Measurements from ENCODE around the gene DDX55.

The DDX55 gene

DNA sequence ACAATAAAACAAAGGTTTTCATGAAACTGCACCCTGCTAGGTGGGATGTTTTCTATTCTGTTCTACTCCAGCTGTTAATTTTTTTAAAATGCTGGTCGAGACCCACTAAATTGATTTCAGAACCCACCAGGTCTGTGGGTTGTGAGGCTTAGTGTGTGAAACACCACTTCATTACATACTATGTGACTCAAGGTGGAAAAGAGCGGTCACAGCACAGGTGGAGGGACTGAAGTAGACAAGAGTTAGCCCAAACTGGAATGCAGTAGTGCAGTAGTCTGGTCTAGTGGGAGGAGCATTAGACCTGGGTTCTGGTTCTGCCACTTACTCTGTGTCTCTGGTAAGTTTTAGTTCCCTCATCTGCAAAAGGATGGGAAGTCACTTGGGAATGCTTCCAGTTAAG is 12.2 kb downstream of the DDX55 start:
- TF ChIP-seq, protein P1, sequence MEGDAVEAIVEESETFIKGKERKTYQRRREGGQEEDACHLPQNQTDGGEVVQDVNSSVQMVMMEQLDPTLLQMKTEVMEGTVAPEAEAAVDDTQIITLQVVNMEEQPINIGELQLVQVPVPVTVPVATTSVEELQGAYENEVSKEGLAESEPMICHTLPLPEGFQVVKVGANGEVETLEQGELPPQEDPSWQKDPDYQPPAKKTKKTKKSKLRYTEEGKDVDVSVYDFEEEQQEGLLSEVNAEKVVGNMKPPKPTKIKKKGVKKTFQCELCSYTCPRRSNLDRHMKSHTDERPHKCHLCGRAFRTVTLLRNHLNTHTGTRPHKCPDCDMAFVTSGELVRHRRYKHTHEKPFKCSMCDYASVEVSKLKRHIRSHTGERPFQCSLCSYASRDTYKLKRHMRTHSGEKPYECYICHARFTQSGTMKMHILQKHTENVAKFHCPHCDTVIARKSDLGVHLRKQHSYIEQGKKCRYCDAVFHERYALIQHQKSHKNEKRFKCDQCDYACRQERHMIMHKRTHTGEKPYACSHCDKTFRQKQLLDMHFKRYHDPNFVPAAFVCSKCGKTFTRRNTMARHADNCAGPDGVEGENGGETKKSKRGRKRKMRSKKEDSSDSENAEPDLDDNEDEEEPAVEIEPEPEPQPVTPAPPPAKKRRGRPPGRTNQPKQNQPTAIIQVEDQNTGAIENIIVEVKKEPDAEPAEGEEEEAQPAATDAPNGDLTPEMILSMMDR (IDR thresholded peaks at IDR 0.05; ENCODE audit: insufficient read depth, low read length, poor library complexity, severe bottlenecking): no peak
- TF ChIP-seq EZH2phosphoT487 (conservative IDR thresholded peaks at IDR 0.05; ENCODE audit: low read length): no peak
- H3K79me2 ChIP-seq (ENCODE audit: insufficient read depth, low read length): peaks cover 8% of the 10 kb centered on the region; the same call in 1 of the 2 replicates
- H2AFZ ChIP-seq (ENCODE audit: low read depth, low read length, severe bottlenecking): no peak overlapping the region
- H3K9me3 ChIP-seq (ENCODE audit: insufficient read depth, low read length): no peaks in the 10 kb centered on the region
- H3K9ac ChIP-seq (ENCODE audit: low read length): no peak overlapping the region
- H3K9me2 ChIP-seq (replicated peaks; ENCODE audit: insufficient read depth, low read length): no peaks in the 10 kb centered on the region
- no peak overlapping the region for H3K4me2 ChIP-seq (ENCODE audit: low read depth, low read length, poor library complexity, severe bottlenecking)
- H3K27ac ChIP-seq (ENCODE audit: low read depth, low read length): no peak overlapping the region
- H3K36me3 ChIP-seq (ENCODE audit: low read length): peaks cover 52% of the 10 kb centered on the region
- no peaks in the 10 kb centered on the region for H4K20me1 ChIP-seq (ENCODE audit: low read depth, low read length)
- peaks cover 13% of the 10 kb centered on the region; the same call in 1 of the 2 replicates for H3F3A ChIP-seq (ENCODE audit: insufficient read depth)
- H3K4me3 ChIP-seq (ENCODE audit: insufficient read depth, low read length, poor library complexity, severe bottlenecking): no peak overlapping the region
- no peaks in the 10 kb centered on the region for H3K27me3 ChIP-seq (ENCODE audit: low read length)

DNA sequence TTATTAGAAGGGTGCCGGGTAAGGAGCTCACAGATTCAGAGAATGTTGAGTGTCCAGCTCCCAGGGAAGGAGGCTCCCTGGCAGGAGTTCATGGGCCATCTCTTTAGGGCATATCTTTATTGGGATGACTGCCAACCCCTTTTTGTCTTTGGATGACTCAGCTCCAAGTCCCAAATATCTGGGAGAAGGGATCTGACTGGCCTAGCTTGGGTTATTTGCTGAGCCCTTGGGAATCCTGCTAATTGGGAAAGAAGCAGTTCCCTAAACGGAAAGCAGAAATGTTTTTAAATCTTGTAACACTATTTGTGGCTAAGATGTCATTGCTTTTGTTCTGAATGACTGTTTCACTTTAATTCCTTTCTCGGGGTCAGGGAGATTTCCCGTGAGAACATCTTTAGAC is 12.6 kb downstream of the DDX55 start:
- H3K79me2 ChIP-seq (ENCODE audit: insufficient read depth, low read length): peaks cover 8% of the 10 kb centered on the region; the same call in 1 of the 2 replicates
- no peaks in the 10 kb centered on the region for H3K27me3 ChIP-seq (ENCODE audit: low read length)
- peaks cover 53% of the 10 kb centered on the region for H3K36me3 ChIP-seq (ENCODE audit: low read length)
- H3K9me3 ChIP-seq (ENCODE audit: insufficient read depth, low read length): no peaks in the 10 kb centered on the region
- no peak overlapping the region for H3K27ac ChIP-seq (ENCODE audit: low read depth, low read length)
- H3K4me3 ChIP-seq (ENCODE audit: insufficient read depth, low read length, poor library complexity, severe bottlenecking): no peak overlapping the region
- no peaks in the 10 kb centered on the region for H4K20me1 ChIP-seq (ENCODE audit: low read depth, low read length)
- no peak for TF ChIP-seq EZH2phosphoT487 (conservative IDR thresholded peaks at IDR 0.05; ENCODE audit: low read length)
- TF ChIP-seq, protein P1 (IDR thresholded peaks at IDR 0.05; ENCODE audit: insufficient read depth, low read length, poor library complexity, severe bottlenecking): no peak
- no peaks in the 10 kb centered on the region for H3K9me2 ChIP-seq (replicated peaks; ENCODE audit: insufficient read depth, low read length)
- no peak overlapping the region for H3K4me2 ChIP-seq (ENCODE audit: low read depth, low read length, poor library complexity, severe bottlenecking)
- H2AFZ ChIP-seq (ENCODE audit: low read depth, low read length, severe bottlenecking): no peak overlapping the region
- no peak overlapping the region for H3K9ac ChIP-seq (ENCODE audit: low read length)
- peaks cover 16% of the 10 kb centered on the region; the same call in 1 of the 2 replicates for H3F3A ChIP-seq (ENCODE audit: insufficient read depth)

DNA sequence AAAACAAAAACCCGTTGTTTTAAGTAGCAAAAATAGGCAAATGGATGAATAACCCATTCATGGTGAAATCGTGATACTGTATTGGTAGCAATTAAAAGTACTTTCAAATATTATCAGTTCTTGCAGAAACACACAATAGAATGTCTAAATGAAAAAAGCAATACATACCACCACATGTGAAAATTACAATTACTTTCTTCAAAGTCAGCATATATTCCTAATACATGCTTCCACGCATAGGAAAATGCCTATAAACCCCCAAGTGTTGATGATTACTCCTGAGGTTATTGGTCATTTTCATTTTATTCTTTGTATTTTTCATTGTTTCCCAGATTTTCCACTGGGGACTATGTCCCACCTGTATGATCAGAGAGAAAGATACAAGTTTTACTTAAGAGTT is 15.2 kb downstream of the DDX55 start:
- Histone ChIP-seq H2AFZ (ENCODE audit: low read depth, low read length, severe bottlenecking) (no peak overlapping the region), H3K9ac (ENCODE audit: low read length) (no peak overlapping the region), H3K9me3 (ENCODE audit: insufficient read depth, low read length) (no peaks in the 10 kb centered on the region), H3K27ac (ENCODE audit: low read depth, low read length) (no peak overlapping the region), H3K4me3 (ENCODE audit: insufficient read depth, low read length, poor library complexity, severe bottlenecking) (no peak overlapping the region), H4K20me1 (ENCODE audit: low read depth, low read length) (no peaks in the 10 kb centered on the region), H3F3A (ENCODE audit: insufficient read depth) (peaks cover 37% of the 10 kb centered on the region), H3K9me2 (replicated peaks; ENCODE audit: insufficient read depth, low read length) (no peaks in the 10 kb centered on the region), H3K4me2 (ENCODE audit: low read depth, low read length, poor library complexity, severe bottlenecking) (no peak overlapping the region), H3K27me3 (ENCODE audit: low read length) (no peaks in the 10 kb centered on the region), H3K79me2 (ENCODE audit: insufficient read depth, low read length) (peaks cover 3% of the 10 kb centered on the region; the same call in 1 of the 2 replicates), H3K36me3 (ENCODE audit: low read length) (peaks cover 57% of the 10 kb centered on the region)
- TF ChIP-seq, protein P1 (IDR thresholded peaks at IDR 0.05; ENCODE audit: insufficient read depth, low read length, poor library complexity, severe bottlenecking): no peak
- no peak for TF ChIP-seq EZH2phosphoT487 (conservative IDR thresholded peaks at IDR 0.05; ENCODE audit: low read length)

Measured in SU-DHL-6 (cell line).